Stimulated activated CD8-positive, alpha-beta memory T cell treated with anti-CD3 and anti-CD28 coated beads, Interleukin-12 subunit alpha, Interleukin-12 subunit beta, amount 100 ng/mL, for 24 hours (primary cell): ENCODE results near the gene COX14.
A peak's percentile ranks its signal among the peaks of the same experiment; 100 is the strongest.
"Not testable (repeated sequence)": the region's sequence is repeated elsewhere in the genome, so short reads cannot be mapped to it uniquely, and the experiment has no call there.

Experiments used
- DNase-seq: peaks from one replicate; pipeline ENCODE4 v3.0.0-alpha.2; 2020; ENCODE audit errors: extremely low read depth

Gene COX14

DNA sequence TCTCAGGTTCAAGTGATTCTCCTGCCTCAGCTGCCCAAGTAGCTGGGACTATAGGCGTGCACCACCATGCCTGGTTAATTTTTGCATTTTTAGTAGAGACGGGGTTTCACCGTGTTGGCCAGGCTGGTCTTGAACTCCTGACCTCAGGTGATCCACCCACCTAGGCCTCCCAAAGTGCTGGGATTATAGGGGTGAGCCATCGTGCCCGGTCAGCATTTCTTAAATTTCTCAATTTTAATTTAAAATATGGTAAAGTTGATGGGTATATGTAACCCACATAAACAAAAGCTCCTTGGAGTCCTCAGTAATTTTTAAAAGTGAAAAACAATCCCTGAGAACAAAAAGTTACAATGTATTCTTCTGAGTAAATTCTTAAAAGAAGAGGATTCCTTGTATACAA is 42.9 kb downstream of the COX14 start:
- not testable (repeated sequence) for DNase-seq

DNA sequence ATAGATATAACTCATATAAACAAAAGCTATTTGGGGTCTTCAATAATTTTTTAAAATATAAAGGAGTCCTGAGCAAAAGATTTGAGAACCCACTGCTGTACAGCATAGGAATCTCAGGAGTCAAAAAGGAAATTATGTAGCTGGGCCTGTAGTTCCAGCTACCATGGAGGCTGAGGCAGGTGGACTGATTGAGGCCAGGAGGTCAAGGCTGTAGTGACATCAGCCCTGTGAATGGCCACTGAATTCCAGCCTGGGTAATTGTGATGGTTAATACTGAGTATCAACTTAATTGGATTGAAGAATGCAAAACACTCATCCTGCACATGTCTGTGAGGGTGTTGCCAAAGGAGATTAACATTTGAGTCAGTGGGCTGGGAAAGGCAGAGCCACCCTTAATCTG is 44.6 kb downstream of the COX14 start:
- DNase-seq: no peak

DNA sequence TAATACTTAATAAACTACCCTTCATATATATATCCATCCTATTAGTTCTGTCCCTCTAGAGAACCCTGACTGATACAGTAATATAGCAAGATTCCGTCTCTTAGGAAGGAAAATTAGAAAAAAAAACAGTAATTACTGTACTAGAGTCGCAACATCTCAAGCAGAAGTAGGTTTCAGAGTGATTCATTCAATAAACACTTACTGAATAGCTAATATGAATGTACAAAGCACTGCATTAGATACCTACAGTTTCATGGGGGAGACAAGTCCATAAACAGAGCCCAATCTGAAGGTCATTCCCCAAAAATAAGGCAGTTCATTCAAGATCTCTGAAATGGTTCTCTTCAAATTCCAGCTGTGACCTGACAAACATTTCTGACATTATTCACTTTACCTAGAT is 45.2 kb downstream of the COX14 start:
- no peak for DNase-seq

DNA sequence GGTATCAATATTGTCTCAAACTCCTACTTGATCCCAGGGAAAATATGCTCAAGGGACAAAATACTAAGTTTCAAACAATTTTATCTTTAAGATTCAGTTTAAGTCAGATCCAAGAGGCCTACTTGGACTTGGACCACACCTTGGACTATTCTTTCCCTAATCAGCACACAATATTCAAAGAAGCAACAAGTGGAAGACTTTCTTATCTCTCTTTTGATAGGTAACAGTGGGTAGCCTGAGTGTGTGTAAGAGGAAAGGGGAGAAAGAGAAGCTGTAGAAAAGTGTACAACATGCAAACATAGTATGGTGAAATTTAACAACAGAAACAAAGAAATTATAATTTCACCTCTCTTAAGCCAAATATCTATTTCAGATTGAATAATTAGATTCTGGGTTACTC is 48.6 kb downstream of the COX14 start:
- DNase-seq: no peak

DNA sequence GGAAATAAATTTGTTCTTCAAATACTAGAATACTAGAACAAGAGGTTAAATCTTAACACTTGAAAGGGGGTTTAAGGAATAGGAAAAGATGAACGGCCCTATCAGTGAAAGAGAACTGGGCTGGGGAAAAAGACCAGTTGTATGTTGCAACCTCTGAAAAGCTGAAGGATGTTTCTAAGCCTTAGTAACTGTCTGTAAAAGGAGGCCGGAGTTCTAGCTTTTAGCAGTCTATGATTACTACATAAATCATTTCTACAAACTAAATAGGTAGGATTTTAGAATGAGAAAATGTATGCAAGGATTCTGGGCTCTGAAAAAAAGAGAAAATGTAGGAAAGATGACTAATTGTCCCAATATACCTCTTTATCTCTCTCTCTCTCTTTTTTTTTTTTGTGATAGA is 50.2 kb downstream of the COX14 start:
- no peak for DNase-seq

DNA sequence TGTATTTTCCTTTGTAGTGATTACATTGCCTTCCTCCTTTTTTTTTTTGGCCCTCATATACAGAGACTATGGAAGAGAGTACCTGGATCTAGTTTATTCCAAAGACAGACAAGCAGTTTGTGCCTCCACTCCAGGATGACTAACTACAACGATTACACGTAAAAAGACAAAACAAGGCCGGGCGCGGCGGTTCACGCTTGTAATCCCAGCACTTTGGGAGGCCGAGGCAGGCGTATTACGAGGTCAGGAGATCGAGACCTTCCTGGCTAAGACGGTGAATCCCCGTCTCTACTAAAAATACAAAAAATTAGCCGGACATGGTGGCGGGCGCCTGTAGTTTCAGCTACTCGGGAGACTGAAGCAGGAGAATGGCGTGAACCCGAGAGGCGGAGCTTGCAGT is 52.9 kb downstream of the COX14 start:
- DNase-seq: no peak

DNA sequence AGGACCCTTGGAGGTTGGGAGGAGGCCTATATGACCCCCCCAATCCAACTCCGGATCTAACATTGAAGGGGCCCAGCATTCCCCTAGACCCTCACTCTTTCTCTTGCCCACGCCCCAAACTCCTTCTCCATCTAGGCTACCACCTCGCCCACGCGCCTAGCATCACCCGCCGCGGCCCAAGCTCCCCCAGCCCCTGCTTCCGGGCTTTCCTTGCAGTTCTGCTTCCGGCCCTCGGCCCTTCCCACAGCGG is 54.7 kb downstream of the COX14 start:
- peak; percentile 21 for DNase-seq

DNA sequence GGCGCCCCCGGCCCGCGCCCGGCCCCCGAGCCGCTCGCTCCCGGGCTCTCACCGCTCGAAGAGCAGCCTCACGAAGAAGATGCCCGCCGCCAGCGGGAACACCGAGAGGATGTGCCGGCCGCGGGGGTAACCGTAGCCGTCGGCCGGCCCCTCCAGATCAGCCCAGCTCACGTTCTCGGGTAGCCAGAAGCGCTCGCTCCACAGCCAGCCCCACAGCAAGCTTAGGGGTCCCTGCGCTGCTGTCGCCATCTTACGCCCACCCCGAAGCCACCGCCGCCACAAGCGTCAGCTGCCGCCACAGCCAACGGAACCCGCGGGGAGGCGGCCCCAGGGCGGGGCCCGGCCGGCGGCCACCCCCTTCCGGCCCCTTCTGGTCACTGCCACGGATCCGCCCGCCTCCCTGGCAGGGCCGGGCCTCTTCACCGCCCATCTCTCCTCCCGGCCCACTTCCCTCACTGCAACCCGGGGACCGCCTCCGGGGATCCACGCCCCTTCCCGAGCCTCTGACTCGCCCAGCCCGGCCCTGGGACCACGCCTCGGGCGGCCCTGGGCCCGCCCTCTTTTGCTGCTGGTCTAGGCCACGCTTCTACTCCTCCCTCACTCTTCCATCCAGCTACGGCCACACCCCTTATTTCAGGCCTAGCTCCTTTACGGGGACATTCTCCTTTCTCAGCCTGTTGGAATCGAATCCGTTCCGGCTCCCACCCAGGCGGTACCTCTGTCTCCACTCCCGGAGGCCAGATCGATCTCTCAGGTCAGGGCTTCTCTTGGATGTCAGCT is 55.2 kb downstream of the COX14 start, which contains the start of gene CERS5:
Gene CERS5 (minus strand): TSS at position 321 of the 780 bp plus-strand sequence. CDS start 72 bp downstream, at position 249.
- DNase-seq: peak; percentile 95
